Uterus (tissue), 2 donors: ENCODE data around the gene PTPRN2.

Source experiments
- POLR2A ChIP-seq, 2 donors: fragments of 450-650 bp; IDR thresholded peaks; one replicate each; pipeline ENCODE4 v1.6.1; 2016; ENCODE audit warnings: antibody characterized with exemption in 2 of 2, mild to moderate bottlenecking in 1 of 2, moderate library complexity in 1 of 2
- TF ChIP-seq, protein P1 (sequence below), 4 experiments: fragments of 200-600 bp in 2 of 4; fragments of 450-650 bp in 2 of 4; sonication (generic) in 2 of 4; IDR thresholded peaks; one replicate each; pipeline ENCODE4 v1.5.1; 2016 to 2019; ENCODE audit warnings: antibody characterized with exemption in 4 of 4, mild to moderate bottlenecking in 2 of 4, moderate library complexity in 1 of 4

DNA sequence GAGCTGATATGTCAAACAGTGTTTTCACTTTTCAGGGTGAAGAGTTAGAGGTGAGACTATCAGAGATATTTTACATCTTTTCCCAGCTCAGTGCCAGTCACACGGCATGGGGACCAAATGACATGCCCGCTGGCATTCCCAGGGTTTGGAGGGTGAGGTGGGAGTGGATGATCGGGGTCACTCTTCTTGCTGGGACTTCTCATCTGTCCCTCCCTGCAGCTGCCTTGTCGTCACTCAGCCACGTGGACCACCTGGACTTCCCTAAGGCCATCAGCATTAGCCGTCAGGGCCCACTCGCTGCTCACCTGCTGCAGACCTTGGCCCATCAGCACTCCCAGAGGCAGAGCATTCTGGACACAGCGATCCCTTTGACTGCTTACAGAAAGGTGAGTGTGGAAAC, 949.1 kb downstream of the PTPRN2 start:
- TF ChIP-seq POLR2A (IDR thresholded peaks at IDR 0.05): no peak
- TF ChIP-seq, protein P1, sequence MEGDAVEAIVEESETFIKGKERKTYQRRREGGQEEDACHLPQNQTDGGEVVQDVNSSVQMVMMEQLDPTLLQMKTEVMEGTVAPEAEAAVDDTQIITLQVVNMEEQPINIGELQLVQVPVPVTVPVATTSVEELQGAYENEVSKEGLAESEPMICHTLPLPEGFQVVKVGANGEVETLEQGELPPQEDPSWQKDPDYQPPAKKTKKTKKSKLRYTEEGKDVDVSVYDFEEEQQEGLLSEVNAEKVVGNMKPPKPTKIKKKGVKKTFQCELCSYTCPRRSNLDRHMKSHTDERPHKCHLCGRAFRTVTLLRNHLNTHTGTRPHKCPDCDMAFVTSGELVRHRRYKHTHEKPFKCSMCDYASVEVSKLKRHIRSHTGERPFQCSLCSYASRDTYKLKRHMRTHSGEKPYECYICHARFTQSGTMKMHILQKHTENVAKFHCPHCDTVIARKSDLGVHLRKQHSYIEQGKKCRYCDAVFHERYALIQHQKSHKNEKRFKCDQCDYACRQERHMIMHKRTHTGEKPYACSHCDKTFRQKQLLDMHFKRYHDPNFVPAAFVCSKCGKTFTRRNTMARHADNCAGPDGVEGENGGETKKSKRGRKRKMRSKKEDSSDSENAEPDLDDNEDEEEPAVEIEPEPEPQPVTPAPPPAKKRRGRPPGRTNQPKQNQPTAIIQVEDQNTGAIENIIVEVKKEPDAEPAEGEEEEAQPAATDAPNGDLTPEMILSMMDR (IDR thresholded peaks at IDR 0.05): no peak
